ENCODE data around the gene EHHADH.
"Not testable (repeated sequence)": the region's sequence is repeated elsewhere in the genome, so short reads cannot be mapped to it uniquely, and the experiment has no call there.

Gene EHHADH

GRCh38 chr3:185268194-185268962 is 14.5 kb upstream of the EHHADH start:
- DNase-seq, result no peak
- Mint-ChIP-seq H3K4me1 (no peaks in the 10 kb centered on the region), H3K36me3 (ENCODE audit: low read depth) (no peaks in the 10 kb centered on the region), H3K27me3 (peaks cover 28% of the 10 kb centered on the region), H3K9me3 (no peaks in the 10 kb centered on the region), H3K27ac (no peak overlapping the region), H3K4me3 (no peak overlapping the region)
- ATAC-seq, result no peak

DNA sequence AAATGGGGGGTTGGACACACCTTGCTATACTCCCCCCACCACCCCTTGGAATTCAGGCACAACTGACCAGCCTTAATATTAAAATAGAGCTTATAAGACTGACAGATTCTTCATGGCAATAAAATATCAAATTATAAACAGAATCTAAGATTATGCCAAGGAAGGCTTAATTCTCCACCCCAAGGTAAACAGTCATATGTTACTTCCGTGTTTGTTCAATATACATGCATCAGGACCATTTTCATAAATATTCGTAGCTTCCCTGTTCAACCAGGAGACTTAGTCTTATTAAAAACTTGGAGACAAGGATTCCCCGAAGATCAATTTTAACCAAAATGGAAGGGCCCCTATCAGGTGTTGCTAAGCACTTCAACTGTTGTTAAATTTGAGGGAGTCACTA is 13.3 kb upstream of the EHHADH start:
- ATAC-seq, result no peak
- no peak overlapping the region for H3K4me3 Mint-ChIP-seq
- H3K36me3 Mint-ChIP-seq (ENCODE audit: low read depth), result no peaks in the 10 kb centered on the region
- DNase-seq, result no peak
- H3K27ac Mint-ChIP-seq, result no peak overlapping the region
- H3K27me3 Mint-ChIP-seq, result peaks cover 26% of the 10 kb centered on the region
- H3K4me1 Mint-ChIP-seq, result no peaks in the 10 kb centered on the region
- H3K9me3 Mint-ChIP-seq, result no peaks in the 10 kb centered on the region

DNA sequence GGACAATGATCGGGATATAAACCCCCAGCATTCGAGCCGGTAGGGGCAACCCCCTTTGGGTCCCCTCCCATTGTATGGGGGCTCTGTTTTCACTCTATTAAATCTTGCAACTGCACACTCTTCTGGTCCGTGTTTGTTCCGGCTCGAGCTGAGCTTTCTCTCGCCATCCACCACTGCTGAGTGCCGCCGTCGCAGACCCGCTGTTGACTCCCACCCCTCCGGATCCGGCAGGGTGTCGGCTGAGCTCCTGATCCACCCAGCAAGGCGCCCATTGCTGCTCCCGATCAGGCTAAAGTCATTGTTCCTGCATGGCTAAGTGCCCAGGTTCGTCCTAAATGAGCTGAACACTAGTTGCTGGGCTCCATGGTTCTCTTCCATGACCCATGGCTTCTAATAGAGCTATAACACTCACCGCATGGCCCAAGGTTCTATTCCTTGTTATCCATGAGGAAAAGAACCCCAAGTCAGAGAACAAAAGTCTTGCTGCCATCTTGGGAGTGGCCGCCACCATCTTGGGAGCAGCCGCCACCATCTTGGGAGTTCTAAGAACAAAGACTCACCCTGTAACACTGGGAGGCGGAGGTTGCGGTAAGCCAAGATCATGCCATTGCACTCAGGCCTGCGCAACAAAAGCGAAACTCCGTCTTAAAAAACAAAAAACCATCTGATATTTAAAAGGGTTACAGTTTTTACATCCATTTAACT is 11.2 kb upstream of the EHHADH start:
- H3K27ac Mint-ChIP-seq, result no peak overlapping the region
- ATAC-seq (no peak), DNase-seq (no peak)
- H3K27me3 Mint-ChIP-seq, result peaks cover 19% of the 10 kb centered on the region
- no peaks in the 10 kb centered on the region for H3K9me3 Mint-ChIP-seq
- no peak overlapping the region for H3K4me3 Mint-ChIP-seq
- no peaks in the 10 kb centered on the region for H3K4me1 Mint-ChIP-seq
- no peaks in the 10 kb centered on the region for H3K36me3 Mint-ChIP-seq (ENCODE audit: low read depth)

DNA sequence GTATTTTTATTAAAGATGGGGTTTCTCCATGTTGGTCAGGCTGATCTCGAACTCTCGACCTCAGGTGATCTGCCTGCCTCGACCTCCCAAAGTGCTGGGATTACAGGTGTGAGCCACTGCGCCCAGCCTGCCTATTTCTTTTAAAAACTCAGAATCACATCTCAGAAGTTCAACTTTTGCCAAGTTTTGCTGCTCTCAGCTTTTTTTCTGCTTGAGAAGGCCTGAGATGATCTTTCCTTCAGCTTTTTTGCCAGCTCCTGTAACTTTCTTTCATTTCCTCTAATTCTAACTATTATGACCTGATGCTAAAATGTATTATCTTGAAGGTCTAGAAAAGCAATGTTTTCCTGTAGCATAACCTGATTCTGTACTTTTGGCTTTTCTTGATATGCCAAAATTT is 9.6 kb upstream of the EHHADH start:
- Mint-ChIP-seq H3K4me3 (no peak overlapping the region), H3K4me1 (no peaks in the 10 kb centered on the region), H3K27ac (no peak overlapping the region), H3K9me3 (peaks cover 2% of the 10 kb centered on the region), H3K36me3 (ENCODE audit: low read depth) (no peaks in the 10 kb centered on the region), H3K27me3 (peaks cover 10% of the 10 kb centered on the region)
- DNase-seq (no peak), ATAC-seq (no peak)

- Mint-ChIP-seq H3K9me3 (peaks cover 23% of the 10 kb centered on the region), H3K4me3 (no peak overlapping the region), H3K27ac (no peak overlapping the region), H3K4me1 (peaks cover 7% of the 10 kb centered on the region), H3K36me3 (ENCODE audit: low read depth) (no peaks in the 10 kb centered on the region), H3K27me3 (peaks cover 2% of the 10 kb centered on the region)
- no peak for DNase-seq
- no peak for ATAC-seq
Measured at GRCh38 chr3:185257334-185257733, 3.5 kb upstream of the EHHADH start.

DNA sequence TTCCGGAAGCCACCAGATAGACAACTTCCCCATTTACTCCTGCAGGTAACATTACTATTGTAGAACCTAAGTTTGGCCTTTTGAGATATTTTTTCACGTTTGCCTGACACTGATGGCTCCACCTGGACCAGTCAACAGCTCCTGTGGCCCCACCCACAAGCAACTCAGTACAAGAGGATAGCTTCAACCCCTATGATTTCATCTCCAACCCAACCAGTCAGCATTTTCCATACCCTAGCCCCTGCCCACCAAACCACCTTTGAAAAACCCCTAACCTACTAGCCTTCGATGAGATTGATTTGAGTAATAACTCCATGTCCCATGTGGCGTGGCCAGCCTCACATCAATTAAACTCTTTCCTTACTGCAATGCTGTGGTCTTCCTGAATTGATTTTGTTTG is 950 bp upstream of the EHHADH start:
- ATAC-seq, result peak; percentile 15
- Mint-ChIP-seq H3K27me3 (peaks cover 2% of the 10 kb centered on the region), H3K4me1 (peaks cover 7% of the 10 kb centered on the region), H3K4me3 (peak overlapping the region; percentile 76), H3K9me3 (peaks cover 23% of the 10 kb centered on the region), H3K36me3 (ENCODE audit: low read depth) (no peaks in the 10 kb centered on the region), H3K27ac (no peak overlapping the region)
- DNase-seq, result no peak

- H3K27me3 Mint-ChIP-seq; H3K4me1 Mint-ChIP-seq; H3K27ac Mint-ChIP-seq; ATAC-seq; H3K36me3 Mint-ChIP-seq (ENCODE audit: low read depth); H3K4me3 Mint-ChIP-seq; DNase-seq: not testable (repeated sequence)
- peaks cover 19% of the 10 kb centered on the region for H3K9me3 Mint-ChIP-seq
Measured at GRCh38 chr3:185253133-185253532, 716 bp downstream of the EHHADH start.

DNA sequence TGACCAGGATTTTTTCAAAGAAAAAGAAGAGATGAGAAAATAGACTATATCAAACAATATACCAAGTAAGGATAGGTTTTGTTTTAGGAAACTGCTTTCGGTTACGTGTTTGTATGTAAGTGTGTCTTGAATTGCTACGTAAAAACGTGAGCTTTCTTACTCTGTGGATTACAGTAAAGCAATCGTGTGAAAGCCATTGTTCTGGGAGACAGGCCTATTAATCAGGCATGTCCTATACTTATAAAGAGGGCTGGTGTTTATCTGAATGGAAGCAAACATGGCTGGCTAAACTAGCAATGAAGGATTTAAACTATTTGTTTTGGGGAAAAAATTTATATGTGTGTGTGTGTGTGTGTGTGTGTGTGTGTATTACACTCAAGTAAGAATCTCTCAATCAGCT is 2.6 kb downstream of the EHHADH start:
- peaks cover 7% of the 10 kb centered on the region for H3K4me1 Mint-ChIP-seq
- H3K27me3 Mint-ChIP-seq, result no peaks in the 10 kb centered on the region
- H3K4me3 Mint-ChIP-seq, result no peak overlapping the region
- peaks cover 6% of the 10 kb centered on the region for H3K36me3 Mint-ChIP-seq (ENCODE audit: low read depth)
- ATAC-seq, result no peak
- DNase-seq, result no peak
- H3K9me3 Mint-ChIP-seq, result peaks cover 14% of the 10 kb centered on the region
- H3K27ac Mint-ChIP-seq, result no peak overlapping the region

GRCh38 chr3:185250653-185251052 is 3.2 kb downstream of the EHHADH start:
- Mint-ChIP-seq H3K4me3 (no peak overlapping the region), H3K36me3 (ENCODE audit: low read depth) (peaks cover 7% of the 10 kb centered on the region), H3K27ac (no peak overlapping the region), H3K9me3 (peaks cover 12% of the 10 kb centered on the region), H3K27me3 (no peaks in the 10 kb centered on the region), H3K4me1 (peaks cover 7% of the 10 kb centered on the region)
- DNase-seq (no peak), ATAC-seq (no peak)

GRCh38 chr3:185250247-185250646 is 3.6 kb downstream of the EHHADH start:
- peaks cover 7% of the 10 kb centered on the region for H3K4me1 Mint-ChIP-seq
- H3K36me3 Mint-ChIP-seq (ENCODE audit: low read depth), result peaks cover 7% of the 10 kb centered on the region
- peaks cover 12% of the 10 kb centered on the region for H3K9me3 Mint-ChIP-seq
- no peak overlapping the region for H3K4me3 Mint-ChIP-seq
- H3K27ac Mint-ChIP-seq, result no peak overlapping the region
- ATAC-seq (no peak), DNase-seq (no peak)
- no peaks in the 10 kb centered on the region for H3K27me3 Mint-ChIP-seq

GRCh38 chr3:185242642-185243041 is 11.2 kb downstream of the EHHADH start:
- peaks cover 40% of the 10 kb centered on the region for H3K9me3 Mint-ChIP-seq
- ATAC-seq, result no peak

GRCh38 chr3:185236969-185237368 is 16.9 kb downstream of the EHHADH start:
- no peaks in the 10 kb centered on the region for H3K4me1 Mint-ChIP-seq
- ATAC-seq (no peak), DNase-seq (no peak)
- peaks cover 20% of the 10 kb centered on the region for H3K9me3 Mint-ChIP-seq
- no peak overlapping the region for H3K4me3 Mint-ChIP-seq
- H3K27me3 Mint-ChIP-seq, result no peaks in the 10 kb centered on the region
- peaks cover 17% of the 10 kb centered on the region for H3K36me3 Mint-ChIP-seq (ENCODE audit: low read depth)
- H3K27ac Mint-ChIP-seq, result no peak overlapping the region

More at GRCh38 chr3:185242642-185243041, 11.2 kb downstream of the EHHADH start:
- peaks cover 13% of the 10 kb centered on the region for H3K36me3 Mint-ChIP-seq (ENCODE audit: low read depth)
- peaks cover 6% of the 10 kb centered on the region for H3K27me3 Mint-ChIP-seq
- H3K4me1 Mint-ChIP-seq, result no peaks in the 10 kb centered on the region
- H3K4me3 Mint-ChIP-seq, result no peak overlapping the region
- DNase-seq, result no peak
- H3K27ac Mint-ChIP-seq, result no peak overlapping the region

GRCh38 chr3:185233328-185233727 is 20.5 kb downstream of the EHHADH start:
- no peak for DNase-seq
- Mint-ChIP-seq H3K9me3 (peaks cover 11% of the 10 kb centered on the region), H3K4me3 (no peak overlapping the region), H3K27ac (no peak overlapping the region), H3K36me3 (ENCODE audit: low read depth) (peaks cover 24% of the 10 kb centered on the region), H3K4me1 (no peaks in the 10 kb centered on the region), H3K27me3 (no peaks in the 10 kb centered on the region)
- ATAC-seq, result no peak

GRCh38 chr3:185226526-185226925 is 27.3 kb downstream of the EHHADH start:
- not testable (repeated sequence) for H3K27me3 Mint-ChIP-seq, H3K9me3 Mint-ChIP-seq

GRCh38 chr3:185225523-185225922 is 28.3 kb downstream of the EHHADH start:
- no peak for DNase-seq
- no peak overlapping the region for H3K27ac Mint-ChIP-seq
- no peaks in the 10 kb centered on the region for H3K4me1 Mint-ChIP-seq

More at GRCh38 chr3:185226526-185226925, 27.3 kb downstream of the EHHADH start:
- not testable (repeated sequence) for H3K36me3 Mint-ChIP-seq (ENCODE audit: low read depth); DNase-seq; H3K4me3 Mint-ChIP-seq; H3K4me1 Mint-ChIP-seq; ATAC-seq; H3K27ac Mint-ChIP-seq

More at GRCh38 chr3:185225523-185225922, 28.3 kb downstream of the EHHADH start:
- peaks cover 4% of the 10 kb centered on the region for H3K36me3 Mint-ChIP-seq (ENCODE audit: low read depth)
- no peaks in the 10 kb centered on the region for H3K9me3 Mint-ChIP-seq
- no peaks in the 10 kb centered on the region for H3K27me3 Mint-ChIP-seq
- H3K4me3 Mint-ChIP-seq, result no peak overlapping the region
- ATAC-seq, result no peak

Measured in activated naive CD8-positive, alpha-beta T cell treated with anti-CD3 and anti-CD28 coated beads, Interleukin-2, amount 50 U/mL, for 24 hours (primary cell).